Right lobe of liver (tissue), 4 donors: Measurements from ENCODE around the gene DNTTIP2.

Experiments
- CTCF ChIP-seq, 4 donors: fragments of 200-600 bp in 3 of 4; fragments of 450-650 bp in 1 of 4; IDR thresholded peaks; one replicate each; pipeline versions ENCODE4 v1.5.1 to v1.8.0; 2016 to 2022; ENCODE audit warnings: antibody characterized with exemption in 4 of 4, mild to moderate bottlenecking in 2 of 4
- POLR2A ChIP-seq: fragments of 450-650 bp; IDR thresholded peaks from one replicate; pipeline ENCODE4 v1.6.1; 2017; ENCODE audit warnings: antibody characterized with exemption, mild to moderate bottlenecking
- donor health status: DM: no; HTN: no; CAD: no.
- donor health status: DM: no; HTN: no; CAD: no.
- donor health status: DM: no; HTN: yes; CAD: no.

GRCh38 chr1:93817819-93818569 is 61.0 kb downstream of the DNTTIP2 start:
- TF ChIP-seq CTCF (IDR thresholded peaks at IDR 0.05), result no peak
- TF ChIP-seq POLR2A, result no peak
